GM23248 (cell line): ENCODE measurements around the gene HBA1. TPM values are rescaled to one million over a fixed set of nuclear protein-coding genes. Genes with fewer than 3 reads are reported as not detected.
"Not testable (repeated sequence)": the region's sequence is repeated elsewhere in the genome, so short reads cannot be mapped to it uniquely, and the experiment has no call there.

Source experiments
- DNase-seq: peaks from one replicate; pipeline ENCODE4 v3.0.0-alpha.2; 2015
- H2AFZ ChIP-seq: fragments of 200-600 bp; sonication (generic); 2 replicates; pipeline ENCODE4 v1.6.1; 2016; ENCODE audit warnings: antibody characterized with exemption
- H3F3A ChIP-seq: fragments of 200-600 bp; sonication (generic); 2 replicates; pipeline ENCODE4 v1.6.1; 2016; ENCODE audit warnings: mild to moderate bottlenecking, antibody characterized with exemption, mixed run types; ENCODE audit not compliant: insufficient read depth
- H3K27ac ChIP-seq: fragments of 200-600 bp; sonication (generic); 2 replicates; pipeline ENCODE4 v1.5.1; 2016; ENCODE audit warnings: mild to moderate bottlenecking
- H3K27me3 ChIP-seq: fragments of 200-600 bp; sonication (generic); replicated peaks from 2 replicates; pipeline ENCODE4 v1.6.1; 2016; ENCODE audit warnings: mild to moderate bottlenecking; ENCODE audit not compliant: insufficient read depth
- H3K36me3 ChIP-seq: fragments of 200-600 bp; sonication (generic); 2 replicates; pipeline ENCODE4 v1.6.1; 2016; ENCODE audit warnings: low read depth, mild to moderate bottlenecking
- H3K4me1 ChIP-seq: fragments of 200-600 bp; sonication (generic); 2 replicates; pipeline ENCODE4 v1.6.1; 2016; ENCODE audit warnings: mild to moderate bottlenecking; ENCODE audit not compliant: insufficient read depth
- H3K4me2 ChIP-seq: fragments of 200-600 bp; sonication (generic); one replicate; pipeline ENCODE4 v1.6.1; 2016; ENCODE audit warnings: mild to moderate bottlenecking; ENCODE audit not compliant: unreplicated experiment
- H3K4me3 ChIP-seq: fragments of 200-600 bp; sonication (generic); 2 replicates; pipeline ENCODE4 v1.5.1; 2016; ENCODE audit warnings: mild to moderate bottlenecking
- H3K79me2 ChIP-seq: fragments of 200-600 bp; sonication (generic); 2 replicates; pipeline ENCODE4 v1.6.1; 2016; ENCODE audit warnings: mild to moderate bottlenecking; ENCODE audit not compliant: insufficient read depth
- H3K9ac ChIP-seq: fragments of 200-600 bp; sonication (generic); 2 replicates; pipeline ENCODE4 v1.6.1; 2016; ENCODE audit warnings: mild to moderate bottlenecking
- H3K9me2 ChIP-seq: fragments of 200-600 bp; sonication (generic); 2 replicates; pipeline ENCODE4 v1.6.1; 2016; ENCODE audit warnings: mixed run types, mild to moderate bottlenecking, moderate library complexity; ENCODE audit not compliant: insufficient read depth
- H3K9me3 ChIP-seq: fragments of 200-600 bp; sonication (generic); one replicate; pipeline ENCODE4 v1.6.1; 2017; ENCODE audit warnings: low read depth
- H4K20me1 ChIP-seq: fragments of 200-600 bp; sonication (generic); 2 replicates; pipeline ENCODE4 v1.6.0; 2016; ENCODE audit not compliant: insufficient read depth
- EZH2 ChIP-seq: fragments of 200-600 bp; sonication (generic); IDR thresholded peaks from 2 replicates; pipeline ENCODE4 v1.6.1; 2018; ENCODE audit warnings: antibody characterized with exemption, mild to moderate bottlenecking; ENCODE audit not compliant: insufficient read depth, poor library complexity, severe bottlenecking
- EZH2phosphoT487 ChIP-seq: fragments of 200-600 bp; sonication (generic); IDR thresholded peaks from 2 replicates; pipeline ENCODE4 v1.6.1; 2018; ENCODE audit warnings: antibody characterized with exemption, moderate library complexity, mild to moderate bottlenecking, low read depth; ENCODE audit not compliant: insufficient read depth
- WGBS, 2 experiments: methylation state at CpG; one replicate each; pipeline ENCODE4 v1.1.6; 2015 to 2017; ENCODE audit warnings: low lambda C conversion rate in 2 of 2, low coverage in 1 of 2; ENCODE audit errors: missing lambda C conversion rate in 2 of 2; 5-methylcytosine and 5-hydroxymethylcytosine counted together
- in situ Hi-C: fragments of 300-500 bp; cut with MboI; formaldehyde crosslinking; loops from 2 replicates; pipeline ENCODE4 v1.15.0; 2020
- polyA plus RNA-seq: library from polyadenylated mRNA; unstranded; fragments of >200 nt; fragmentation: Nextera tagmentation; extraction: Ambion mirVana; gene quantifications from 2 replicates; pipeline ENCODE4 v1.2.1, GENCODE V29; 2016
- total RNA-seq: library from RNA; depleted of rRNA; stranded (reverse); fragments of >200 nt; shearing (Covaris generic); gene quantifications from 2 replicates; pipeline ENCODE4 v1.2.3, GENCODE V29; 2014

Gene HBA1
- total and polyA plus RNA-seq, 2 experiments from 2014 or later, result not detected

- Histone ChIP-seq H3K9me3 (no peaks in the 10 kb centered on the region), H3K79me2 (no peaks in the 10 kb centered on the region), H3K9me2 (no peaks in the 10 kb centered on the region), H3K27ac (no peak overlapping the region), H2AFZ (no peak overlapping the region), H3K4me2 (no peak overlapping the region), H3K27me3 (peaks cover 30% of the 10 kb centered on the region), H3K9ac (no peak overlapping the region), H3F3A (no peaks in the 10 kb centered on the region), H3K4me1 (no peaks in the 10 kb centered on the region), H3K36me3 (no peaks in the 10 kb centered on the region), H4K20me1 (no peaks in the 10 kb centered on the region), H3K4me3 (no peak overlapping the region)
- TF ChIP-seq EZH2 (no peak), EZH2phosphoT487 (no peak)
- WGBS, 2 experiments, result 91% methylated on average over 13 of the region's 13 CpGs
- no peak for DNase-seq
- in situ Hi-C loops, result no loop called here
Measured at GRCh38 chr16:162271-162991, 14.0 kb upstream of the HBA1 start.

- H3K27me3 ChIP-seq, result peaks cover 31% of the 10 kb centered on the region
- 88 to 94% methylated on average over 3 to 10 of the region's 10 CpGs for WGBS, 2 experiments
- H3K4me1 ChIP-seq, H3K9me2 ChIP-seq, H2AFZ ChIP-seq, DNase-seq, H3K9me3 ChIP-seq, H3K9ac ChIP-seq, H3K79me2 ChIP-seq, in situ Hi-C loops, H3F3A ChIP-seq, H3K4me3 ChIP-seq, H3K36me3 ChIP-seq, H3K27ac ChIP-seq, H3K4me2 ChIP-seq, H4K20me1 ChIP-seq: not testable (repeated sequence)
Measured at GRCh38 chr16:163139-163538, 13.3 kb upstream of the HBA1 start.

- H4K20me1 ChIP-seq, in situ Hi-C loops, H3K9ac ChIP-seq, H3K4me1 ChIP-seq, H3K4me3 ChIP-seq, DNase-seq, H3K27ac ChIP-seq, H3F3A ChIP-seq, H3K79me2 ChIP-seq, H3K9me2 ChIP-seq, H3K9me3 ChIP-seq, H3K4me2 ChIP-seq, H2AFZ ChIP-seq, H3K36me3 ChIP-seq: not testable (repeated sequence)
- H3K27me3 ChIP-seq, result peaks cover 36% of the 10 kb centered on the region
- 6% methylated on average over 2 of the region's 3 CpGs; no CpG with 5 or more reads in 1 of the 2 experiments for WGBS, 2 experiments
Measured at GRCh38 chr16:163696-164095, 12.8 kb upstream of the HBA1 start.

GRCh38 chr16:164134-164823 is 12.2 kb upstream of the HBA1 start:
- in situ Hi-C loops, result not testable (repeated sequence)
- peaks cover 37% of the 10 kb centered on the region for H3K27me3 ChIP-seq
- no CpG with 5 or more reads among the region's 80 CpGs for WGBS, 2 experiments

More at GRCh38 chr16:164134-164823, 12.2 kb upstream of the HBA1 start:
- H3K9me3 ChIP-seq, H3K27ac ChIP-seq, H3K4me3 ChIP-seq, H2AFZ ChIP-seq, H3K36me3 ChIP-seq, H3K79me2 ChIP-seq, H3K4me1 ChIP-seq, H3K9ac ChIP-seq, H3F3A ChIP-seq, H3K4me2 ChIP-seq, DNase-seq, H4K20me1 ChIP-seq, H3K9me2 ChIP-seq: not testable (repeated sequence)
